Liver (tissue), 9 donors: ENCODE results near the gene GNAS-AS1. TPM values are rescaled to one million over a fixed set of nuclear protein-coding genes. Genes with fewer than 3 reads are reported as not detected.

ENCODE experiments used
- DNase-seq: peaks from one replicate; pipeline ENCODE4 v3.0.0-alpha.2; 2017; ENCODE audit warnings: low spot score
- H3K27ac ChIP-seq, 2 donors: one replicate each; pipeline ENCODE4 v1.7.0; 2013; ENCODE audit warnings: inconsistent platforms in 2 of 2, low read length in 2 of 2, control low read depth in 1 of 2, low read depth in 1 of 2, mild to moderate bottlenecking in 1 of 2
- H3K27me3 ChIP-seq, 4 donors: one replicate each; pipeline versions ENCODE4 v1.6.1 to v1.7.0; 2013; ENCODE audit warnings: low read length in 3 of 4, inconsistent platforms in 1 of 4, mild to moderate bottlenecking in 1 of 4, moderate library complexity in 1 of 4; ENCODE audit not compliant: control insufficient read depth in 4 of 4, insufficient read depth in 4 of 4
- H3K36me3 ChIP-seq, 4 donors: one replicate each; pipeline versions ENCODE4 v1.6.1 to v1.7.0; 2013; ENCODE audit warnings: low read length in 3 of 4, mild to moderate bottlenecking in 3 of 4, low read depth in 1 of 4, moderate library complexity in 1 of 4; ENCODE audit not compliant: control insufficient read depth in 4 of 4, insufficient read depth in 3 of 4
- H3K4me1 ChIP-seq, 4 donors: one replicate each; pipeline versions ENCODE4 v1.6.1 to v1.7.0; 2013; ENCODE audit warnings: low read length in 3 of 4, mild to moderate bottlenecking in 3 of 4, moderate library complexity in 1 of 4; ENCODE audit not compliant: control insufficient read depth in 4 of 4, insufficient read depth in 4 of 4
- H3K4me3 ChIP-seq, 3 donors: one replicate each; pipeline versions ENCODE4 v1.6.1 to v1.7.0; 2013; ENCODE audit warnings: low read length in 3 of 3, control low read depth in 1 of 3, low read depth in 1 of 3, mild to moderate bottlenecking in 1 of 3
- H3K9ac ChIP-seq, 2 donors: one replicate each; pipeline ENCODE4 v1.7.0; 2013; ENCODE audit warnings: low read length in 2 of 2, mild to moderate bottlenecking in 2 of 2, moderate library complexity in 2 of 2, control low read depth in 1 of 2, low read depth in 1 of 2
- H3K9me3 ChIP-seq, 4 donors: one replicate each; pipeline versions ENCODE4 v1.6.1 to v1.7.0; 2013; ENCODE audit warnings: low read length in 3 of 4; ENCODE audit not compliant: control insufficient read depth in 4 of 4
- EGR1 ChIP-seq, 2 donors: IDR thresholded peaks; 2 replicates each; pipeline ENCODE4 v1.6.1; 2016 to 2018; ENCODE audit warnings: antibody characterized with exemption in 2 of 2, low read depth in 2 of 2
- FOXA1 ChIP-seq: IDR thresholded peaks from 2 replicates; pipeline ENCODE4 v1.6.1; 2016; ENCODE audit warnings: antibody characterized with exemption
- FOXA2 ChIP-seq: IDR thresholded peaks from 2 replicates; pipeline ENCODE4 v1.6.1; 2016; ENCODE audit warnings: antibody characterized with exemption
- GABPA ChIP-seq, 2 donors: IDR thresholded peaks in 1 of 2; conservative IDR thresholded peaks in 1 of 2; 2 replicates each; pipeline ENCODE4 v1.6.1; 2016; ENCODE audit warnings: antibody characterized with exemption in 2 of 2, mild to moderate bottlenecking in 1 of 2, moderate library complexity in 1 of 2
- HNF4A ChIP-seq, 2 donors: conservative IDR thresholded peaks; 2 replicates each; pipeline ENCODE4 v1.6.1; 2016; ENCODE audit warnings: antibody characterized with exemption in 2 of 2, mild to moderate bottlenecking in 2 of 2
- HNF4G ChIP-seq: IDR thresholded peaks from 2 replicates; pipeline ENCODE4 v1.6.1; 2016; ENCODE audit warnings: antibody characterized with exemption
- JUND ChIP-seq, 2 donors: IDR thresholded peaks; 2 replicates each; pipeline ENCODE4 v1.6.1; 2016; ENCODE audit warnings: antibody characterized with exemption in 2 of 2
- NR2F2 ChIP-seq: IDR thresholded peaks from 2 replicates; pipeline ENCODE4 v1.6.1; 2016; ENCODE audit warnings: antibody characterized with exemption
- RAD21 ChIP-seq, 2 donors: IDR thresholded peaks; 2 replicates each; pipeline ENCODE4 v1.6.1; 2016; ENCODE audit warnings: antibody characterized with exemption in 2 of 2, mild to moderate bottlenecking in 2 of 2
- RXRA ChIP-seq, 2 donors: IDR thresholded peaks; 2 replicates each; pipeline ENCODE4 v1.6.1; 2017 to 2018; ENCODE audit warnings: antibody characterized with exemption in 2 of 2, mild to moderate bottlenecking in 1 of 2
- SP1 ChIP-seq: IDR thresholded peaks from 2 replicates; pipeline ENCODE4 v1.6.1; 2018; ENCODE audit warnings: antibody characterized with exemption, mild to moderate bottlenecking
- YY1 ChIP-seq: IDR thresholded peaks from 2 replicates; pipeline ENCODE4 v1.6.1; 2016; ENCODE audit warnings: antibody characterized with exemption, mild to moderate bottlenecking
- WGBS: extraction: QIAGEN DNeasy Blood & Tissue Kit; methylation state at CpG from one replicate; pipeline ENCODE4 v1.1.7; 2013; 5-methylcytosine and 5-hydroxymethylcytosine counted together
- polyA plus RNA-seq, 2 donors: library from polyadenylated mRNA; stranded (reverse) in 1 of 2; unstranded in 1 of 2; fragments of 200-250 nt in 1 of 2; fragments of >200 nt in 1 of 2; fragmentation: Nextera tagmentation in 1 of 2; extraction: Ambion mirVana in 1 of 2; gene quantifications; one replicate each; pipeline versions ENCODE4 v1.2.1 to v1.2.3, GENCODE V29; 2013 to 2015
- total RNA-seq, 2 donors: library from RNA; depleted of rRNA; stranded (reverse); fragments of >200 nt; gene quantifications; one replicate each; pipeline ENCODE4 v1.2.3, GENCODE V29; 2014
- TF ChIP-seq, protein P1 (sequence below): fragments of 150-350 bp; IDR thresholded peaks from 2 replicates; pipeline ENCODE4 v1.5.1; 2017; ENCODE audit warnings: improper control_type of control experiment, low read depth, low read length; ENCODE audit not compliant: missing input control
- TF ChIP-seq, protein P2 (sequence below): IDR thresholded peaks from 2 replicates; pipeline ENCODE4 v1.6.1; 2016; ENCODE audit warnings: antibody characterized with exemption
- TF ChIP-seq, protein P3 (sequence below): IDR thresholded peaks from 2 replicates; pipeline ENCODE4 v1.6.1; 2016; ENCODE audit warnings: antibody characterized with exemption
- TF ChIP-seq, protein P4 (sequence below): IDR thresholded peaks from 2 replicates; pipeline ENCODE4 v1.6.1; 2016; ENCODE audit warnings: antibody characterized with exemption, mild to moderate bottlenecking
- TF ChIP-seq, protein P5 (sequence below): IDR thresholded peaks from 2 replicates; pipeline ENCODE4 v1.6.1; 2016; ENCODE audit warnings: antibody characterized with exemption
- donor health status: healthy.
- donor health status: healthy.
- donor health status: healthy.
- donor health status: healthy.
- donor health status: healthy.

The GNAS-AS1 gene
- total and polyA plus RNA-seq, 4 donors = 0.08 to 0.42 (median 0.09) TPM; not detected in 1

DNA sequence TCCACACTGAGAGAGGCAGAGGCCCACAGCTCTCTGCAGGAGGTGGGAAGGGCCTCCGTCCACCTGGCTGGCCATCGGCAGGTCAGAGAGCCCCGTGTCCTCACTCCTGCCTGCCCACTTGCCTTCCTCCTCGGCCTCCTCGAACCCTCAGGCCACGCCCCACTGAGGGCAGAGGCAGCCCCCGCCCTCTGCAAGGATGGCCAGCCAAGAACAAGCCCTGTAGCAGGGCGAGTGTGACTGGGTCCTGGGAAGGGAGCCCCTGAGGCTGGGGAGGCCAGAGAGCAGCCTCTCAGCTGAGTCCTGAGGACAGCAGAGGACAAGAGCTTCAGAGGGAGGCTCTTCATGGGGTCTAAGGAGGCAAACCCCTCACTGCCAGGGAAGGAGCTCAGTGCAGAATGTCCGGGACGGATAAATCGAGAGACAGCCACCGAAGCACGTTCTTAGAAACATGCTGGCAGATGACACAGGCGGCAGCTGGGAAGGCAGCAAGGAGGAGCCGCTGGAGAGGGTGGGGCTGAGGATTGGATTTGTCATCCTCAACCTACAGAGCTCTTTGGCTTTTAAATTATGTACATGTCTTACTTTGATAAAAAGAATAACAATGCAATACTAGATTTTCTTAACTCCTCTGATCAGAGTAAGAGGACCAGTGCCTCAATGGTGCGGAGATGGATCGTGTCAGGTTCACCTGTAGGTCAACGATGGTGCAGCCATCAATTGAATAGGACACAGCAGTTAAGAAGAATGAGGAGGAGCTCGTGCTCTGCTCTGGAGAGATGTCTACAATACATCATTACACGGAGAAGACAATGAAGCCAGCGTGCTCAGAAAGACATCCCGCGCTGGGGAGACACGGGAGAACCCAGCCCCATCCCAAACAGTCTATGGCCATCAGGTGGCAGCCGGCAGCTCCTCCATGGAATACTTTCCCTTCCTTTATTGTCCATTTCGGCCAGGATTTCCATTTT, 53.0 kb downstream of the GNAS-AS1 start:
- WGBS = 82% methylated on average over 26 of the region's 26 CpGs
- TF ChIP-seq, protein P1, sequence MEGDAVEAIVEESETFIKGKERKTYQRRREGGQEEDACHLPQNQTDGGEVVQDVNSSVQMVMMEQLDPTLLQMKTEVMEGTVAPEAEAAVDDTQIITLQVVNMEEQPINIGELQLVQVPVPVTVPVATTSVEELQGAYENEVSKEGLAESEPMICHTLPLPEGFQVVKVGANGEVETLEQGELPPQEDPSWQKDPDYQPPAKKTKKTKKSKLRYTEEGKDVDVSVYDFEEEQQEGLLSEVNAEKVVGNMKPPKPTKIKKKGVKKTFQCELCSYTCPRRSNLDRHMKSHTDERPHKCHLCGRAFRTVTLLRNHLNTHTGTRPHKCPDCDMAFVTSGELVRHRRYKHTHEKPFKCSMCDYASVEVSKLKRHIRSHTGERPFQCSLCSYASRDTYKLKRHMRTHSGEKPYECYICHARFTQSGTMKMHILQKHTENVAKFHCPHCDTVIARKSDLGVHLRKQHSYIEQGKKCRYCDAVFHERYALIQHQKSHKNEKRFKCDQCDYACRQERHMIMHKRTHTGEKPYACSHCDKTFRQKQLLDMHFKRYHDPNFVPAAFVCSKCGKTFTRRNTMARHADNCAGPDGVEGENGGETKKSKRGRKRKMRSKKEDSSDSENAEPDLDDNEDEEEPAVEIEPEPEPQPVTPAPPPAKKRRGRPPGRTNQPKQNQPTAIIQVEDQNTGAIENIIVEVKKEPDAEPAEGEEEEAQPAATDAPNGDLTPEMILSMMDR = no peak
- TF ChIP-seq FOXA1 (no peak), YY1 (no peak)
- TF ChIP-seq, protein P2, sequence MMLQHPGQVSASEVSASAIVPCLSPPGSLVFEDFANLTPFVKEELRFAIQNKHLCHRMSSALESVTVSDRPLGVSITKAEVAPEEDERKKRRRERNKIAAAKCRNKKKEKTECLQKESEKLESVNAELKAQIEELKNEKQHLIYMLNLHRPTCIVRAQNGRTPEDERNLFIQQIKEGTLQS = no peak
- Histone ChIP-seq H3K4me3 (no peak overlapping the region), H3K4me1 (no peaks in the 10 kb centered on the region), H3K36me3 (no peaks in the 10 kb centered on the region), H3K9ac (no peak overlapping the region), H3K9me3 (no peaks in the 10 kb centered on the region), H3K27ac (no peak overlapping the region), H3K27me3 (peaks cover 0 to 4% (median 0%) of the 10 kb centered on the region in 4 donors)
- DNase-seq = no peak

DNA sequence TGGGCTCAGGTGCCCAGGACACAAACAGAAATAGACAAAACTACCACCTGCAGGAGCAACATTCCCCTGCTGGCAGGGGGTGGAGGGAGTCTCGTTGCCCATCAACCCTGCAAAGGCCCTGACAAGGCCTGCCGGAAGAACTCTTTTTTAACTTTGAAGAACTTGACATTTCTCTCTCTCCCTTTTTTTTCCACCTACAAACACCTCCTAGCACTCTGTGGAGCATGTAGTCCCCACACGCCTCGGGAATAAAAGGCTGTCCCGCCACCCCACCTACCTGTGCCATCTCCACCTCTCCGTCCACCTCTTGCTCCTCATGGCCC, 54.8 kb downstream of the GNAS-AS1 start:
- Histone ChIP-seq H3K4me1 (no peaks in the 10 kb centered on the region), H3K9ac (no peak overlapping the region), H3K9me3 (no peaks in the 10 kb centered on the region), H3K27me3 (peaks cover 0 to 7% (median 0%) of the 10 kb centered on the region in 4 donors), H3K4me3 (no peak overlapping the region), H3K27ac (no peak overlapping the region), H3K36me3 (no peaks in the 10 kb centered on the region)
- 90% methylated on average over 6 of the region's 6 CpGs for WGBS
- no peak for DNase-seq
- TF ChIP-seq JUND (IDR thresholded peaks at IDR 0.05) (no peak), FOXA2 (no peak), FOXA1 (no peak), SP1 (no peak), NR2F2 (no peak), EGR1 (IDR thresholded peaks at IDR 0.05; ENCODE audit: low read depth in 2 of 2) (no peak), HNF4G (no peak), HNF4A (conservative IDR thresholded peaks at IDR 0.05) (no peak), YY1 (no peak), GABPA (IDR thresholded peaks at IDR 0.05 in 1 of 2, conservative IDR thresholded peaks at IDR 0.05 in 1 of 2) (no peak), RXRA (IDR thresholded peaks at IDR 0.05) (no peak), RAD21 (IDR thresholded peaks at IDR 0.05) (no peak)
- TF ChIP-seq, protein P1 = no peak
- TF ChIP-seq, protein P3, sequence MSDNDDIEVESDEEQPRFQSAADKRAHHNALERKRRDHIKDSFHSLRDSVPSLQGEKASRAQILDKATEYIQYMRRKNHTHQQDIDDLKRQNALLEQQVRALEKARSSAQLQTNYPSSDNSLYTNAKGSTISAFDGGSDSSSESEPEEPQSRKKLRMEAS = no peak
- TF ChIP-seq, protein P4, sequence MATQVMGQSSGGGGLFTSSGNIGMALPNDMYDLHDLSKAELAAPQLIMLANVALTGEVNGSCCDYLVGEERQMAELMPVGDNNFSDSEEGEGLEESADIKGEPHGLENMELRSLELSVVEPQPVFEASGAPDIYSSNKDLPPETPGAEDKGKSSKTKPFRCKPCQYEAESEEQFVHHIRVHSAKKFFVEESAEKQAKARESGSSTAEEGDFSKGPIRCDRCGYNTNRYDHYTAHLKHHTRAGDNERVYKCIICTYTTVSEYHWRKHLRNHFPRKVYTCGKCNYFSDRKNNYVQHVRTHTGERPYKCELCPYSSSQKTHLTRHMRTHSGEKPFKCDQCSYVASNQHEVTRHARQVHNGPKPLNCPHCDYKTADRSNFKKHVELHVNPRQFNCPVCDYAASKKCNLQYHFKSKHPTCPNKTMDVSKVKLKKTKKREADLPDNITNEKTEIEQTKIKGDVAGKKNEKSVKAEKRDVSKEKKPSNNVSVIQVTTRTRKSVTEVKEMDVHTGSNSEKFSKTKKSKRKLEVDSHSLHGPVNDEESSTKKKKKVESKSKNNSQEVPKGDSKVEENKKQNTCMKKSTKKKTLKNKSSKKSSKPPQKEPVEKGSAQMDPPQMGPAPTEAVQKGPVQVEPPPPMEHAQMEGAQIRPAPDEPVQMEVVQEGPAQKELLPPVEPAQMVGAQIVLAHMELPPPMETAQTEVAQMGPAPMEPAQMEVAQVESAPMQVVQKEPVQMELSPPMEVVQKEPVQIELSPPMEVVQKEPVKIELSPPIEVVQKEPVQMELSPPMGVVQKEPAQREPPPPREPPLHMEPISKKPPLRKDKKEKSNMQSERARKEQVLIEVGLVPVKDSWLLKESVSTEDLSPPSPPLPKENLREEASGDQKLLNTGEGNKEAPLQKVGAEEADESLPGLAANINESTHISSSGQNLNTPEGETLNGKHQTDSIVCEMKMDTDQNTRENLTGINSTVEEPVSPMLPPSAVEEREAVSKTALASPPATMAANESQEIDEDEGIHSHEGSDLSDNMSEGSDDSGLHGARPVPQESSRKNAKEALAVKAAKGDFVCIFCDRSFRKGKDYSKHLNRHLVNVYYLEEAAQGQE = no peak
- TF ChIP-seq, protein P5, sequence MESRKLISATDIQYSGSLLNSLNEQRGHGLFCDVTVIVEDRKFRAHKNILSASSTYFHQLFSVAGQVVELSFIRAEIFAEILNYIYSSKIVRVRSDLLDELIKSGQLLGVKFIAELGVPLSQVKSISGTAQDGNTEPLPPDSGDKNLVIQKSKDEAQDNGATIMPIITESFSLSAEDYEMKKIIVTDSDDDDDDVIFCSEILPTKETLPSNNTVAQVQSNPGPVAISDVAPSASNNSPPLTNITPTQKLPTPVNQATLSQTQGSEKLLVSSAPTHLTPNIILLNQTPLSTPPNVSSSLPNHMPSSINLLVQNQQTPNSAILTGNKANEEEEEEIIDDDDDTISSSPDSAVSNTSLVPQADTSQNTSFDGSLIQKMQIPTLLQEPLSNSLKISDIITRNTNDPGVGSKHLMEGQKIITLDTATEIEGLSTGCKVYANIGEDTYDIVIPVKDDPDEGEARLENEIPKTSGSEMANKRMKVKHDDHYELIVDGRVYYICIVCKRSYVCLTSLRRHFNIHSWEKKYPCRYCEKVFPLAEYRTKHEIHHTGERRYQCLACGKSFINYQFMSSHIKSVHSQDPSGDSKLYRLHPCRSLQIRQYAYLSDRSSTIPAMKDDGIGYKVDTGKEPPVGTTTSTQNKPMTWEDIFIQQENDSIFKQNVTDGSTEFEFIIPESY = no peak
- TF ChIP-seq, protein P2 = no peak
